Renal cortex interstitium (tissue), 11 donors: Measurements from ENCODE around the gene FKBP1C. TPM values are rescaled to one million over a fixed set of nuclear protein-coding genes. Genes with fewer than 3 reads are reported as not detected.

Experiments used
- DNase-seq, 11 donors: peaks; one replicate each; pipeline ENCODE4 v3.0.0-alpha.2; 2013; ENCODE audit warnings: low read depth in 9 of 11, low spot score in 4 of 11; ENCODE audit errors: extremely low read depth in 1 of 11
- polyA plus RNA-seq, 3 donors: library from polyadenylated mRNA; unstranded; fragments of 120-200 nt; gene quantifications; one replicate each; pipeline ENCODE4 v1.2.1, GENCODE V29; 2013; ENCODE audit not compliant: insufficient read length in 3 of 3

The FKBP1C gene
- polyA plus RNA-seq, 3 donors: 0.89 to 3.1 (median 3.0) TPM

GRCh38 chr6:63236398-63236817, 25.1 kb downstream of the FKBP1C start:
- no peak for DNase-seq

- no peak for DNase-seq
Observed at GRCh38 chr6:63245420-63245819, 34.2 kb downstream of the FKBP1C start.

DNA sequence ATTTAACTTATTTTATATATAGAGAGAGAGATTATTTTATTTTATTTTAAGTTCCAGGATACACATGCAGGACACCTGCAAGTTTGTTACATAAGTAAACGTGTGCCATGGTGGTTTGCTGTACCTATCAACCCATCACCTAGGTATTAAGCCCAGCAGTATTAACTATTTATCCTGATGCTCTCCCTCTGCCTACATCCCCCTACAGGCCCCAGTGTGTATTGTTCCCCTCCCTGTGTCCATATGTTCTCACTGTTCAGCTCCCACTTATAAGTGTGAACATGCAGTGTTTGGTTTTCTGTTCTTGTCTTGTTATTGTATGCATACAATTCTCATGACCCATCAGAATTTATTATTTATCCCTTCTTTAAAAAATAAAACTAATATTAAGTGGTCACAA, 34.6 kb downstream of the FKBP1C start:
- DNase-seq: no peak

DNA sequence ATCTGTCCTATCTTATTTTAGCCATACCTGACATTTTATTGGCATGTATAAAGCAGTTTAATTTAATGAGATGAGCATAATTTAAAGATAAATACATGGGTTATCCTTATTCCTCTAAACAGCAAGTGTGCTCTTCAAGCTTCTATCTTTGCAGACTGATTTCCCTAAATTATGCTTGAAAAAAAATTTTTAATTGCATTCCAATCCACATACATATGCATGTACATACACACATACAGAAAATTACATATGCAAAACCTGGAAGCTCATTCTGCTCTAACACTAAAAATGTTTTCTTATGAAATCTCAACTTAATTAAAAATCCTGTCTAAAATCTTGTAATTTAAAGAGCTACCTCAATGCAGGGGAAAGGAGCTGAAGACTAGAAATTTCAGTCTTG, 35.3 kb downstream of the FKBP1C start:
- no peak for DNase-seq

DNA sequence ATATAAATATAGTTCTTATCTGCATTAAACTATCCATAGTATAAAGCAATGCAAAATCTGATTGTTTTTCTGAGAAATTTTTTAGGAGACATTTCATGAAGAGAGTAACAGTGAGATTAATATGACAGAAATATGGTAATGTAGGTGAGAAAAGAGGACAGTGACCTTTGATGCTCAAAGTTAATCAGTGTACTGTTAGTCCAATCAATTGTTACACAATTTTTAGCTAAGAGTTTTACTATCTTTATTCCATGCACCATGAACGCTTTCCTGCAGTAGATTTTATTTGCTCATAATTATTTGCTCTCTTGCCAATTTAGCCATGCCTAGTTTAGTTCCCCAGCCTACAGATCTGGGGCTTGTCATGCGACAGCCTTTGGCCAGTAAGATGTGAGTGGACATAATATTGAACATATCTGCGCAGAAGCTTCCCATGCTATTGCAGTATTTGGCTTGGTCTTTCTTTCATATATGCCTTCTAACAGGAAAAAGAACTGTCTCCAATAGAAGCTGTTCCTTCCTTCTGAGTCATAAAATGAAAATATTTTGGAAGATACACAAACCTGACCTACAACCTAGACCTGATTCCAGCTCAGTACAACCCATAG, 38.7 kb downstream of the FKBP1C start:
- DNase-seq: no peak

DNA sequence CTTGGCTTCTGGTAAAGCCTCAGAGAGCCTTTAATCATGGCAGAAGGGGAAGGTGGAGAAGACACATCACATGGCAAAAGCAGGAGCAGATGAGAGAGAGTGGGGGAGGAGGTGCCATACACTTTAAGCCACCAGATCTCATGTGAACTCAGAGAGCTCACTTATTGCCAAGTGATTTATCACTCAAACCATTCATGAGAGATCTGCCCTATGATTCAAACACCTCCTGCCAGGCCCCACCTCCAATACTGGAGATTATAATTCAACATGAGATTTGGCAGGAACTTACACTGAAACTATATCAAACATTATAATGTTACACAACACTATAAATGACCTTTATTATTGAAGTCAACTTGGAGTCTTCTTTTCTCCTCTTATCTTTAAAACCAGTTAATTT, 47.9 kb downstream of the FKBP1C start:
- no peak for DNase-seq

GRCh38 chr6:63261820-63262219, 50.6 kb downstream of the FKBP1C start:
- no peak for DNase-seq

Other genes with a start within 250 kb of the FKBP1C start
- 1 to 10 TPM in 1 of 3 donors, under 1 TPM in 2; 0.52 to 1.6 (median 0.96) TPM for gene LGSN, start 108.5 kb downstream of the FKBP1C start, polyA plus RNA-seq